ENCODE data around the gene ODC1.
"Not testable (repeated sequence)": the region's sequence is repeated elsewhere in the genome, so short reads cannot be mapped to it uniquely, and the experiment has no call there.

The ODC1 gene

GRCh38 chr2:10447895-10448575 is at the start of gene ODC1:
TSS of gene ODC1 (minus strand) at chr2:10448327. CDS start at chr2:10445032, 3,295 bp downstream.
- DNase-seq: peak; percentile 99

GRCh38 chr2:10497797-10498251 is 49.7 kb upstream of the ODC1 start:
- peak; percentile 69 for DNase-seq

GRCh38 chr2:10495988-10496313 is 47.8 kb upstream of the ODC1 start:
- no peak for DNase-seq

GRCh38 chr2:10495311-10495987 is 47.3 kb upstream of the ODC1 start:
- no peak for DNase-seq

- no peak for DNase-seq
These were observed 46.4 kb upstream of the ODC1 start for GRCh38 chr2:10494351-10495066.

- peak; percentile 80 for DNase-seq
These were observed 45.6 kb upstream of the ODC1 start for GRCh38 chr2:10493634-10494281.

- DNase-seq: no peak
These were observed 45.0 kb upstream of the ODC1 start for GRCh38 chr2:10493075-10493633.

GRCh38 chr2:10490806-10491291 is 42.7 kb upstream of the ODC1 start:
- DNase-seq: no peak

GRCh38 chr2:10489842-10490555 is 41.9 kb upstream of the ODC1 start:
- no peak for DNase-seq

GRCh38 chr2:10488142-10488541 is 40.0 kb upstream of the ODC1 start:
- not testable (repeated sequence) for DNase-seq

- not testable (repeated sequence) for DNase-seq
These were observed 39.6 kb upstream of the ODC1 start for GRCh38 chr2:10487741-10488104.

- DNase-seq: no peak
These were observed 39.1 kb upstream of the ODC1 start for GRCh38 chr2:10487081-10487740.

GRCh38 chr2:10486601-10487079 is 38.5 kb upstream of the ODC1 start:
- no peak for DNase-seq

- DNase-seq: no peak
These were observed 38.0 kb upstream of the ODC1 start for GRCh38 chr2:10486091-10486490.

GRCh38 chr2:10482913-10483312 is 34.8 kb upstream of the ODC1 start:
- no peak for DNase-seq

- DNase-seq: no peak
These were observed 34.3 kb upstream of the ODC1 start for GRCh38 chr2:10482460-10482859.

- no peak for DNase-seq
These were observed 33.6 kb upstream of the ODC1 start for GRCh38 chr2:10481666-10482157.

- DNase-seq: no peak
These were observed 33.0 kb upstream of the ODC1 start for GRCh38 chr2:10481055-10481665.

- no peak for DNase-seq
These were observed 32.3 kb upstream of the ODC1 start for GRCh38 chr2:10480359-10480949.

GRCh38 chr2:10478916-10479315 is 30.8 kb upstream of the ODC1 start:
- DNase-seq: no peak

GRCh38 chr2:10478298-10478625 is 30.1 kb upstream of the ODC1 start:
- no peak for DNase-seq
